K562 (cell line): Measurements from ENCODE around the gene MAPK8IP1. TPM values are rescaled to one million over a fixed set of nuclear protein-coding genes. Genes with fewer than 3 reads are reported as not detected.
A peak's percentile ranks its signal among the peaks of the same experiment; 100 is the strongest.

Source experiments
- MAZ ChIP-seq, 2 experiments: fragments of 450-650 bp in 1 of 2; sonication (generic) in 1 of 2; formaldehyde crosslinking; IDR thresholded peaks in 1 of 2; conservative IDR thresholded peaks in 1 of 2; 2 replicates each; pipeline versions ENCODE4 v1.4.0 to v1.5.0; 2020; ENCODE audit warnings: mild to moderate bottlenecking in 1 of 2, missing genetic modification reagents in 1 of 2
- MEF2A ChIP-seq: IDR thresholded peaks from 2 replicates; pipeline ENCODE4 v1.6.1; 2011; ENCODE audit warnings: low read depth, mild to moderate bottlenecking, low read length, moderate library complexity; ENCODE audit not compliant: control insufficient read depth
- NR2C2 ChIP-seq, 2 experiments: fragments of 200-800 bp in 1 of 2; sonication (Bioruptor generic) in 1 of 2; sonication (generic) in 1 of 2; formaldehyde crosslinking in 1 of 2; IDR thresholded peaks; 2 replicates each; pipeline versions ENCODE4 v1.6.1 to v1.8.0; 2016 to 2022; ENCODE audit warnings: mild to moderate bottlenecking in 1 of 2, missing compliant biosample characterization in 1 of 2, missing genetic modification characterization in 1 of 2, missing genetic modification reagents in 1 of 2
- NR4A1 ChIP-seq, 2 experiments: fragments of 250-450 bp in 1 of 2; fragments of 450-650 bp in 1 of 2; sonication (Bioruptor Pico) in 1 of 2; IDR thresholded peaks; 2 replicates each; pipeline versions ENCODE4 v1.4.0 to v1.6.1; 2016 to 2020; ENCODE audit warnings: mild to moderate bottlenecking in 2 of 2, missing compliant biosample characterization in 1 of 2, missing genetic modification characterization in 1 of 2, moderate library complexity in 1 of 2
- PHB ChIP-seq: fragments of 250-450 bp; sonication (Bioruptor Pico); IDR thresholded peaks from 2 replicates; pipeline ENCODE4 v1.5.0; 2021
- POLR2AphosphoS5 ChIP-seq: IDR thresholded peaks from 2 replicates; pipeline ENCODE4 v1.6.1; 2011; ENCODE audit warnings: mild to moderate bottlenecking, low read depth, low read length, moderate library complexity; ENCODE audit not compliant: control insufficient read depth, insufficient read depth
- POLR3G ChIP-seq: IDR thresholded peaks from 2 replicates; pipeline ENCODE4 v1.6.1; 2011; ENCODE audit not compliant: insufficient read length, insufficient replicate concordance; ENCODE audit errors: extremely low read depth
- RNF2 ChIP-seq: sonication (generic); IDR thresholded peaks from 2 replicates; pipeline ENCODE4 v1.6.1; 2016
- SMARCA5 ChIP-seq: fragments of 450-650 bp; IDR thresholded peaks from 2 replicates; pipeline ENCODE4 v1.6.1; 2016
- SRSF1 ChIP-seq: fragments of 200-400 bp; formaldehyde crosslinking; IDR thresholded peaks from 2 replicates; pipeline ENCODE4 v1.6.1; 2017; ENCODE audit warnings: mild to moderate bottlenecking, low read depth, low read length, moderate library complexity
- STAT5B ChIP-seq: fragments of 250-450 bp; sonication (Bioruptor Pico); IDR thresholded peaks from 2 replicates; pipeline ENCODE4 v1.8.0; 2021; ENCODE audit warnings: mild to moderate bottlenecking, inconsistent platforms
- TEAD2 ChIP-seq: fragments of 450-650 bp; IDR thresholded peaks from 2 replicates; pipeline ENCODE4 v1.6.1; 2016; ENCODE audit warnings: missing genetic modification characterization, control low read depth, missing compliant biosample characterization
- THRA ChIP-seq: fragments of 450-650 bp; IDR thresholded peaks from 2 replicates; pipeline ENCODE4 v1.6.1; 2017; ENCODE audit warnings: mild to moderate bottlenecking, moderate library complexity
- ZNF347 ChIP-seq: fragments of 450-650 bp; formaldehyde crosslinking; IDR thresholded peaks from 2 replicates; pipeline ENCODE4 v1.4.0; 2020; ENCODE audit warnings: low read depth, mild to moderate bottlenecking, moderate library complexity
- ZNF584 ChIP-seq: fragments of 200-800 bp; sonication (Bioruptor generic); IDR thresholded peaks from 2 replicates; pipeline ENCODE4 v1.6.1; 2016; ENCODE audit warnings: low read depth, mild to moderate bottlenecking, missing genetic modification characterization, missing compliant biosample characterization
- ZNF589 ChIP-seq: fragments of 200-800 bp; sonication (Bioruptor generic); IDR thresholded peaks from 2 replicates; pipeline ENCODE4 v1.6.1; 2016; ENCODE audit warnings: low read depth, missing genetic modification characterization, missing compliant biosample characterization
- ZNF592 ChIP-seq: fragments of 450-650 bp; IDR thresholded peaks from 2 replicates; pipeline ENCODE4 v1.6.1; 2017; ENCODE audit warnings: antibody characterized with exemption, mild to moderate bottlenecking
- polyA plus RNA-seq, 8 experiments: library from polyadenylated mRNA; depleted of rRNA in 4 of 8; stranded (reverse) in 5 of 8; unstranded in 3 of 8; fragments of >200 nt; fragmentation: Nextera tagmentation in 2 of 8; fragmentation: Illumina TruSeq in 1 of 8; extraction: Ambion mirVana in 2 of 8; extraction: Trizol in 1 of 8; gene quantifications; 2 replicates each; pipeline versions ENCODE4 v1.2.1 to v1.2.3, GENCODE V29; 2011 to 2014; ENCODE audit warnings: inconsistent platforms in 1 of 8, missing spikeins in 1 of 8
- total RNA-seq, 7 experiments: library from RNA; depleted of rRNA in 6 of 7; stranded (reverse); fragments of >200 nt in 6 of 7; fragmentation: Illumina TruSeq in 2 of 7; extraction: Trizol in 2 of 7; gene quantifications; 2 replicates each; pipeline versions ENCODE4 v1.2.1 to v1.2.3, GENCODE V29; 2011 to 2021; ENCODE audit warnings: low replicate concordance in 1 of 7
- TF ChIP-seq, protein P1 (sequence below): fragments of 250-450 bp; sonication (Bioruptor Pico); IDR thresholded peaks from 2 replicates; pipeline ENCODE4 v1.4.0; 2020; ENCODE audit warnings: mild to moderate bottlenecking, moderate library complexity

The MAPK8IP1 gene
- total and polyA plus RNA-seq, 9 of the 15 experiments (the other 6 are each of a cell fraction or from before 2014, with no cell fraction given): 0.13 to 6.9 (median 2.5) TPM

GRCh38 chr11:45917623-45918330, 32.3 kb downstream of the MAPK8IP1 start, which contains the start of gene PEX16 (continued):
- TF ChIP-seq SMARCA5 (no peak), MAZ (CRISPR knock-in tag; conservative IDR thresholded peaks at IDR 0.05 in 1 of 2, IDR thresholded peaks at IDR 0.05 in 1 of 2) (peak; percentile 40 to 60; a peak in 3 of 4 replicates), SRSF1 (no peak), MEF2A (no peak), RNF2 (no peak), POLR3G (no peak), POLR2AphosphoS5 (peak; percentile 61; the same call in 1 of the 2 replicates), NR2C2 (CRISPR knock-in tag; IDR thresholded peaks at IDR 0.05) (peak; percentile 89), NR2C2 (tag; IDR thresholded peaks at IDR 0.05) (peak; percentile 96), THRA (no peak), TEAD2 (tag) (no peak), STAT5B (no peak), ZNF589 (CRISPR knock-in tag) (peak; percentile 92), PHB (CRISPR knock-in tag) (no peak), ZNF347 (CRISPR knock-in tag) (no peak), ZNF584 (CRISPR knock-in tag) (no peak), ZNF592 (no peak), NR4A1 (CRISPR knock-in tag; IDR thresholded peaks at IDR 0.05) (no peak), NR4A1 (tag; IDR thresholded peaks at IDR 0.05) (no peak)
- TF ChIP-seq, protein P1, sequence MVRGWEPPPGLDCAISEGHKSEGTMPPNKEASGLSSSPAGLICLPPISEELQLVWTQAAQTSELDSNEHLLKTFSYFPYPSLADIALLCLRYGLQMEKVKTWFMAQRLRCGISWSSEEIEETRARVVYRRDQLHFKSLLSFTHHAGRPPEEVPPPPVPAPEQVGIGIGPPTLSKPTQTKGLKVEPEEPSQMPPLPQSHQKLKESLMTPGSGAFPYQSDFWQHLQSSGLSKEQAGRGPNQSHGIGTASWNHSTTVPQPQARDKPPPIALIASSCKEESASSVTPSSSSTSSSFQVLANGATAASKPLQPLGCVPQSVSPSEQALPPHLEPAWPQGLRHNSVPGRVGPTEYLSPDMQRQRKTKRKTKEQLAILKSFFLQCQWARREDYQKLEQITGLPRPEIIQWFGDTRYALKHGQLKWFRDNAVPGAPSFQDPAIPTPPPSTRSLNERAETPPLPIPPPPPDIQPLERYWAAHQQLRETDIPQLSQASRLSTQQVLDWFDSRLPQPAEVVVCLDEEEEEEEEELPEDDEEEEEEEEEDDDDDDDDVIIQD: no peak
